Measurements from ENCODE around the gene AGAP2.
A peak's percentile ranks its signal among the peaks of the same experiment; 100 is the strongest.

Gene AGAP2

GRCh38 chr12:57738661-57739237, at the start of gene AGAP2:
AGAP2 (minus strand) TSS chr12:57738742; CDS start chr12:57738246, 496 bp downstream.
- no peak for DNase-seq (ENCODE audit: low spot score)
- no peak for TF ChIP-seq CTCF (IDR thresholded peaks at IDR 0.05; ENCODE audit: extremely low read depth, missing control alignments)

GRCh38 chr12:57783861-57784260, 45.3 kb upstream of the AGAP2 start:
- TF ChIP-seq CTCF (IDR thresholded peaks at IDR 0.05; ENCODE audit: extremely low read depth, missing control alignments), result no peak
- no peak for DNase-seq (ENCODE audit: low spot score)

- no peak for DNase-seq (ENCODE audit: low spot score)
- no peak for TF ChIP-seq CTCF (IDR thresholded peaks at IDR 0.05; ENCODE audit: extremely low read depth, missing control alignments)
Observed at GRCh38 chr12:57783466-57783801, 44.9 kb upstream of the AGAP2 start.

- peak; percentile 74 for TF ChIP-seq CTCF (IDR thresholded peaks at IDR 0.05; ENCODE audit: extremely low read depth, missing control alignments)
- DNase-seq (ENCODE audit: low spot score), result peak; percentile 82
Observed at GRCh38 chr12:57782608-57783465, 44.3 kb upstream of the AGAP2 start, which contains the start of gene TSFM. TSFM (plus strand) TSS chr12:57782787; CDS start chr12:57782802, 15 bp downstream.

GRCh38 chr12:57782243-57782607, 43.7 kb upstream of the AGAP2 start:
- no peak for DNase-seq (ENCODE audit: low spot score)
- TF ChIP-seq CTCF (IDR thresholded peaks at IDR 0.05; ENCODE audit: extremely low read depth, missing control alignments), result no peak

GRCh38 chr12:57781801-57782200, 43.3 kb upstream of the AGAP2 start:
- TF ChIP-seq CTCF (IDR thresholded peaks at IDR 0.05; ENCODE audit: extremely low read depth, missing control alignments), result no peak
- DNase-seq (ENCODE audit: low spot score), result no peak

- TF ChIP-seq CTCF (IDR thresholded peaks at IDR 0.05; ENCODE audit: extremely low read depth, missing control alignments), result no peak
- no peak for DNase-seq (ENCODE audit: low spot score)
Observed at GRCh38 chr12:57781244-57781643, 42.7 kb upstream of the AGAP2 start.

Measured in GM20000 (cell line).